ENCODE results near the gene PIEZO1. TPM values are rescaled to one million over a fixed set of nuclear protein-coding genes. Genes with fewer than 3 reads are reported as not detected.
"Not testable (repeated sequence)": the region's sequence is repeated elsewhere in the genome, so short reads cannot be mapped to it uniquely, and the experiment has no call there.

The PIEZO1 gene
- total RNA-seq, 2 donors from 2014 or later = 156 to 202 TPM

- H3K4me3 ChIP-seq = no peak overlapping the region
- TF ChIP-seq POLR2AphosphoS5 (IDR thresholded peaks at IDR 0.05) (no peak), POLR2A (IDR thresholded peaks at IDR 0.05) (no peak), CTCF (IDR thresholded peaks at IDR 0.05) (no peak)
- 82% methylated on average over 12 of the region's 12 CpGs for WGBS
- no peaks in the 10 kb centered on the region for H3K36me3 ChIP-seq
- H3K9me3 ChIP-seq = no peaks in the 10 kb centered on the region
- intact Hi-C loops (cut with DNase I) = no loop called here
- H3K27ac ChIP-seq = no peak overlapping the region
- DNase-seq (ENCODE audit: low spot score) = no peak
- H3K27me3 ChIP-seq (replicated peaks; ENCODE audit: insufficient read depth) = no peaks in the 10 kb centered on the region
- H3K4me1 ChIP-seq (replicated peaks) = no peaks in the 10 kb centered on the region
These were observed 7.7 kb upstream of the PIEZO1 start for GRCh38 chr16:88792668-88793250.

- no peaks in the 10 kb centered on the region for H3K9me3 ChIP-seq
- no peak overlapping the region for H3K27ac ChIP-seq
- no peak overlapping the region for H3K4me3 ChIP-seq
- TF ChIP-seq POLR2A (IDR thresholded peaks at IDR 0.05) (no peak), CTCF (IDR thresholded peaks at IDR 0.05) (no peak), POLR2AphosphoS5 (IDR thresholded peaks at IDR 0.05) (no peak)
- H3K36me3 ChIP-seq = no peaks in the 10 kb centered on the region
- intact Hi-C loops (cut with DNase I) = no loop called here
- no peaks in the 10 kb centered on the region for H3K4me1 ChIP-seq (replicated peaks)
- DNase-seq (ENCODE audit: low spot score) = no peak
- H3K27me3 ChIP-seq (replicated peaks; ENCODE audit: insufficient read depth) = no peaks in the 10 kb centered on the region
- 71% methylated on average over 13 of the region's 13 CpGs for WGBS
These were observed 7.1 kb upstream of the PIEZO1 start for GRCh38 chr16:88792078-88792550.

- intact Hi-C loops (cut with DNase I) = no loop called here
- 29% methylated on average over 24 of the region's 24 CpGs for WGBS
- TF ChIP-seq POLR2AphosphoS5 (IDR thresholded peaks at IDR 0.05) (no peak), POLR2A (IDR thresholded peaks at IDR 0.05) (no peak), CTCF (IDR thresholded peaks at IDR 0.05) (no peak)
- H3K9me3 ChIP-seq = no peaks in the 10 kb centered on the region
- no peaks in the 10 kb centered on the region for H3K36me3 ChIP-seq
- no peak for DNase-seq (ENCODE audit: low spot score)
- H3K4me1 ChIP-seq (replicated peaks) = no peaks in the 10 kb centered on the region
- no peak overlapping the region for H3K27ac ChIP-seq
- no peaks in the 10 kb centered on the region for H3K27me3 ChIP-seq (replicated peaks; ENCODE audit: insufficient read depth)
- H3K4me3 ChIP-seq = no peak overlapping the region
These were observed 5.5 kb upstream of the PIEZO1 start for GRCh38 chr16:88790312-88791211.

- H3K27ac ChIP-seq = no peak overlapping the region
- H3K36me3 ChIP-seq = no peaks in the 10 kb centered on the region
- no peaks in the 10 kb centered on the region for H3K4me1 ChIP-seq (replicated peaks)
- no peak for DNase-seq (ENCODE audit: low spot score)
- intact Hi-C loops (cut with DNase I) = no loop called here
- H3K27me3 ChIP-seq (replicated peaks; ENCODE audit: insufficient read depth) = no peaks in the 10 kb centered on the region
- WGBS = 78% methylated on average over 7 of the region's 7 CpGs
- no peaks in the 10 kb centered on the region for H3K9me3 ChIP-seq
- no peak for TF ChIP-seq POLR2AphosphoS5 (IDR thresholded peaks at IDR 0.05)
- TF ChIP-seq POLR2A (IDR thresholded peaks at IDR 0.05) = no peak
- TF ChIP-seq CTCF (IDR thresholded peaks at IDR 0.05) = no peak
- H3K4me3 ChIP-seq = no peak overlapping the region
These were observed 4.6 kb upstream of the PIEZO1 start for GRCh38 chr16:88789594-88789993.

DNA sequence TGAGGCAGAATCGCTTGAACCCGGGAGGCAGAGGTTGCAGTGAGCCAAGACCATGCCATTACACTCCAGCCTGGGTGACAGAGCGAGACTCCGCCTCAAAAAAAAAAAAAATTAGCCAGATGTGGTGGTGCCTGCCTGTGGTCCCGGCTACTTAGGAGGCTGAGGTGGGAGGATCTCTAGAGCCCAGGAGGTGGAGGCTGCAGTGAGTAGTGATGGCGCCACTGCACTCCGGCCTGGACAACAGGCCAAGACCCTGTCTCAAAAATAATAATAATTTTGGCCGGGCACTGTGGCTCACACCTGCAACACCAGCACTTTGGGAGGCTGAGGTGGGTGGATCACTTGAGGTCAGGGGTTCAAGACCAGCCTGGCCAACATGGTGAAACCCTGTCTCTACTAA lies 3.7 kb upstream of the PIEZO1 start:
- H3K27ac ChIP-seq; H3K36me3 ChIP-seq; H3K4me1 ChIP-seq (replicated peaks); H3K4me3 ChIP-seq; DNase-seq (ENCODE audit: low spot score); H3K9me3 ChIP-seq; intact Hi-C loops (cut with DNase I); H3K27me3 ChIP-seq (replicated peaks; ENCODE audit: insufficient read depth): not testable (repeated sequence)
- 93% methylated on average over 8 of the region's 8 CpGs for WGBS
